NT2/D1 (cell line): Measurements from ENCODE around the gene KDM3B.

Experiments used
- YY1 ChIP-seq: IDR thresholded peaks from 2 replicates; pipeline ENCODE4 v1.6.1; 2011; ENCODE audit not compliant: insufficient read length, insufficient read depth
- ZNF274 ChIP-seq: IDR thresholded peaks from 2 replicates; pipeline ENCODE4 v1.6.1; 2011; ENCODE audit warnings: mild to moderate bottlenecking, low read depth, low read length

- TF ChIP-seq YY1: no peak
- no peak for TF ChIP-seq ZNF274
Measured at GRCh38 chr5:138454121-138454520, 101.6 kb downstream of the KDM3B start.
